GM19025 (cell line): ENCODE data around the gene TRAF2.
A peak's percentile ranks its signal among the peaks of the same experiment; 100 is the strongest.
"Not testable (repeated sequence)": the region's sequence is repeated elsewhere in the genome, so short reads cannot be mapped to it uniquely, and the experiment has no call there.

ENCODE experiments used
- ATAC-seq: cut with Tn5 transposase; IDR thresholded peaks from one replicate; pipeline ENCODE4 v1.9.1; 2021; ENCODE audit warnings: mild to moderate bottlenecking, low read depth, moderate library complexity; ENCODE audit not compliant: unreplicated experiment

TRAF2 gene

GRCh38 chr9:136881691-136882108 is 4.6 kb upstream of the TRAF2 start:
- peak; percentile 28 for ATAC-seq

GRCh38 chr9:136882109-136882946 is 4.0 kb upstream of the TRAF2 start:
- no peak for ATAC-seq

GRCh38 chr9:136882947-136883283 is 3.4 kb upstream of the TRAF2 start:
- not testable (repeated sequence) for ATAC-seq

GRCh38 chr9:136883670-136884069 is 2.6 kb upstream of the TRAF2 start:
- ATAC-seq, result not testable (repeated sequence)

- ATAC-seq, result peak; percentile 24
Measured at GRCh38 chr9:136886610-136887597, 588 bp downstream of the TRAF2 start.

GRCh38 chr9:136888454-136888853 is 2.1 kb downstream of the TRAF2 start:
- ATAC-seq, result no peak

GRCh38 chr9:136889858-136890257 is 3.5 kb downstream of the TRAF2 start:
- no peak for ATAC-seq

GRCh38 chr9:136890661-136891060 is 4.3 kb downstream of the TRAF2 start:
- no peak for ATAC-seq

- no peak for ATAC-seq
Measured at GRCh38 chr9:136896027-136896426, 9.7 kb downstream of the TRAF2 start.

- ATAC-seq, result no peak
Measured at GRCh38 chr9:136898483-136899100, 12.3 kb downstream of the TRAF2 start.

GRCh38 chr9:136899196-136899595 is 12.9 kb downstream of the TRAF2 start:
- ATAC-seq, result no peak

- ATAC-seq, result no peak
Measured at GRCh38 chr9:136900556-136900955, 14.2 kb downstream of the TRAF2 start.

GRCh38 chr9:136900988-136901515 is 14.7 kb downstream of the TRAF2 start:
- no peak for ATAC-seq

- ATAC-seq, result peak; percentile 46
Measured at GRCh38 chr9:136901516-136902258, 15.4 kb downstream of the TRAF2 start.

GRCh38 chr9:136902259-136902821 is 16.0 kb downstream of the TRAF2 start:
- ATAC-seq, result peak; percentile 53

- ATAC-seq, result no peak
Measured at GRCh38 chr9:136903041-136903554, 16.8 kb downstream of the TRAF2 start.

GRCh38 chr9:136906266-136906665 is 19.9 kb downstream of the TRAF2 start:
- no peak for ATAC-seq

- ATAC-seq, result no peak
Measured at GRCh38 chr9:136907011-136907914, 20.9 kb downstream of the TRAF2 start.
